Measurements from ENCODE around the gene FAM228A. TPM values are rescaled to one million over a fixed set of nuclear protein-coding genes. Genes with fewer than 3 reads are reported as not detected.

Gene FAM228A
- polyA plus RNA-seq, 1 donor from 2014 or later: 2.6 TPM

- Histone ChIP-seq H3K27me3 (ENCODE audit: insufficient read depth, low read depth, low read length) (no peaks in the 10 kb centered on the region), H3K36me3 (ENCODE audit: insufficient read depth, low read length) (no peaks in the 10 kb centered on the region), H3K27ac (ENCODE audit: low read length) (no peak overlapping the region), H3F3A (ENCODE audit: insufficient read depth, low read length, poor library complexity, severe bottlenecking) (no peaks in the 10 kb centered on the region), H2AFZ (ENCODE audit: low read depth, low read length) (no peak overlapping the region), H3K4me3 (ENCODE audit: low read length) (no peak overlapping the region), H3K9me2 (ENCODE audit: insufficient read depth, low read length) (no peaks in the 10 kb centered on the region), H3K79me2 (replicated peaks; ENCODE audit: insufficient read depth, low read length) (no peaks in the 10 kb centered on the region), H3K9ac (ENCODE audit: low read length) (no peak overlapping the region), H3K9me3 (ENCODE audit: low read length) (no peaks in the 10 kb centered on the region), H4K20me1 (ENCODE audit: insufficient read depth) (no peaks in the 10 kb centered on the region), H3K4me2 (ENCODE audit: low read length) (no peak overlapping the region)
- TF ChIP-seq MXI1 (conservative IDR thresholded peaks at IDR 0.05; ENCODE audit: poor library complexity, severe bottlenecking) (no peak), EZH2 (IDR thresholded peaks at IDR 0.05; ENCODE audit: borderline replicate concordance, insufficient read depth, low read length, poor library complexity, severe bottlenecking) (no peak), SMC3 (conservative IDR thresholded peaks at IDR 0.05; ENCODE audit: poor library complexity) (no peak)
- TF ChIP-seq, protein P1, sequence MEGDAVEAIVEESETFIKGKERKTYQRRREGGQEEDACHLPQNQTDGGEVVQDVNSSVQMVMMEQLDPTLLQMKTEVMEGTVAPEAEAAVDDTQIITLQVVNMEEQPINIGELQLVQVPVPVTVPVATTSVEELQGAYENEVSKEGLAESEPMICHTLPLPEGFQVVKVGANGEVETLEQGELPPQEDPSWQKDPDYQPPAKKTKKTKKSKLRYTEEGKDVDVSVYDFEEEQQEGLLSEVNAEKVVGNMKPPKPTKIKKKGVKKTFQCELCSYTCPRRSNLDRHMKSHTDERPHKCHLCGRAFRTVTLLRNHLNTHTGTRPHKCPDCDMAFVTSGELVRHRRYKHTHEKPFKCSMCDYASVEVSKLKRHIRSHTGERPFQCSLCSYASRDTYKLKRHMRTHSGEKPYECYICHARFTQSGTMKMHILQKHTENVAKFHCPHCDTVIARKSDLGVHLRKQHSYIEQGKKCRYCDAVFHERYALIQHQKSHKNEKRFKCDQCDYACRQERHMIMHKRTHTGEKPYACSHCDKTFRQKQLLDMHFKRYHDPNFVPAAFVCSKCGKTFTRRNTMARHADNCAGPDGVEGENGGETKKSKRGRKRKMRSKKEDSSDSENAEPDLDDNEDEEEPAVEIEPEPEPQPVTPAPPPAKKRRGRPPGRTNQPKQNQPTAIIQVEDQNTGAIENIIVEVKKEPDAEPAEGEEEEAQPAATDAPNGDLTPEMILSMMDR (IDR thresholded peaks at IDR 0.05; ENCODE audit: poor library complexity, severe bottlenecking): no peak
Measured at GRCh38 chr2:24200799-24201198, 25.9 kb downstream of the FAM228A start.

- Histone ChIP-seq H3K36me3 (ENCODE audit: insufficient read depth, low read length) (no peaks in the 10 kb centered on the region), H3K9ac (ENCODE audit: low read length) (no peak overlapping the region), H3K4me3 (ENCODE audit: low read length) (no peak overlapping the region), H3F3A (ENCODE audit: insufficient read depth, low read length, poor library complexity, severe bottlenecking) (no peaks in the 10 kb centered on the region), H3K27me3 (ENCODE audit: insufficient read depth, low read depth, low read length) (no peaks in the 10 kb centered on the region), H3K27ac (ENCODE audit: low read length) (no peak overlapping the region), H3K9me2 (ENCODE audit: insufficient read depth, low read length) (no peaks in the 10 kb centered on the region), H3K9me3 (ENCODE audit: low read length) (no peaks in the 10 kb centered on the region), H3K4me2 (ENCODE audit: low read length) (no peak overlapping the region), H3K79me2 (replicated peaks; ENCODE audit: insufficient read depth, low read length) (no peaks in the 10 kb centered on the region), H2AFZ (ENCODE audit: low read depth, low read length) (no peak overlapping the region), H4K20me1 (ENCODE audit: insufficient read depth) (no peaks in the 10 kb centered on the region)
- TF ChIP-seq MXI1 (conservative IDR thresholded peaks at IDR 0.05; ENCODE audit: poor library complexity, severe bottlenecking) (no peak), RAD21 (conservative IDR thresholded peaks at IDR 0.05) (no peak), SMC3 (conservative IDR thresholded peaks at IDR 0.05; ENCODE audit: poor library complexity) (no peak), EP300 (conservative IDR thresholded peaks at IDR 0.05; ENCODE audit: poor library complexity, severe bottlenecking) (no peak), POLR2AphosphoS5 (IDR thresholded peaks at IDR 0.05) (no peak)
- TF ChIP-seq, protein P2, sequence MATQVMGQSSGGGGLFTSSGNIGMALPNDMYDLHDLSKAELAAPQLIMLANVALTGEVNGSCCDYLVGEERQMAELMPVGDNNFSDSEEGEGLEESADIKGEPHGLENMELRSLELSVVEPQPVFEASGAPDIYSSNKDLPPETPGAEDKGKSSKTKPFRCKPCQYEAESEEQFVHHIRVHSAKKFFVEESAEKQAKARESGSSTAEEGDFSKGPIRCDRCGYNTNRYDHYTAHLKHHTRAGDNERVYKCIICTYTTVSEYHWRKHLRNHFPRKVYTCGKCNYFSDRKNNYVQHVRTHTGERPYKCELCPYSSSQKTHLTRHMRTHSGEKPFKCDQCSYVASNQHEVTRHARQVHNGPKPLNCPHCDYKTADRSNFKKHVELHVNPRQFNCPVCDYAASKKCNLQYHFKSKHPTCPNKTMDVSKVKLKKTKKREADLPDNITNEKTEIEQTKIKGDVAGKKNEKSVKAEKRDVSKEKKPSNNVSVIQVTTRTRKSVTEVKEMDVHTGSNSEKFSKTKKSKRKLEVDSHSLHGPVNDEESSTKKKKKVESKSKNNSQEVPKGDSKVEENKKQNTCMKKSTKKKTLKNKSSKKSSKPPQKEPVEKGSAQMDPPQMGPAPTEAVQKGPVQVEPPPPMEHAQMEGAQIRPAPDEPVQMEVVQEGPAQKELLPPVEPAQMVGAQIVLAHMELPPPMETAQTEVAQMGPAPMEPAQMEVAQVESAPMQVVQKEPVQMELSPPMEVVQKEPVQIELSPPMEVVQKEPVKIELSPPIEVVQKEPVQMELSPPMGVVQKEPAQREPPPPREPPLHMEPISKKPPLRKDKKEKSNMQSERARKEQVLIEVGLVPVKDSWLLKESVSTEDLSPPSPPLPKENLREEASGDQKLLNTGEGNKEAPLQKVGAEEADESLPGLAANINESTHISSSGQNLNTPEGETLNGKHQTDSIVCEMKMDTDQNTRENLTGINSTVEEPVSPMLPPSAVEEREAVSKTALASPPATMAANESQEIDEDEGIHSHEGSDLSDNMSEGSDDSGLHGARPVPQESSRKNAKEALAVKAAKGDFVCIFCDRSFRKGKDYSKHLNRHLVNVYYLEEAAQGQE (IDR thresholded peaks at IDR 0.05; ENCODE audit: borderline replicate concordance): no peak
Measured at GRCh38 chr2:24203029-24203786, 28.4 kb downstream of the FAM228A start.
